PFSK-1 (cell line): Measurements from ENCODE around the gene TMEM232. TPM values are rescaled to one million over a fixed set of nuclear protein-coding genes. Genes with fewer than 3 reads are reported as not detected.

Experiments used
- FOXP2 ChIP-seq: optimal IDR thresholded peaks from 2 replicates; pipeline ENCODE3; 2011; ENCODE audit warnings: borderline replicate concordance, control low read depth, inconsistent platforms; ENCODE audit not compliant: insufficient read depth; ENCODE audit errors: extremely low read length, extremely low read depth
- POLR2AphosphoS5 ChIP-seq: IDR thresholded peaks from 2 replicates; pipeline ENCODE4 v1.6.1; 2012; ENCODE audit warnings: low read depth, mild to moderate bottlenecking, control low read depth, low read length, moderate library complexity
- REST ChIP-seq, 2 experiments: IDR thresholded peaks; 2 replicates each; pipeline versions ENCODE4 v1.6.1 to v1.8.0; 2011 to 2012; ENCODE audit warnings: low read depth in 2 of 2, low read length in 2 of 2, control low read depth in 1 of 2, inconsistent platforms in 1 of 2, mild to moderate bottlenecking in 1 of 2, moderate library complexity in 1 of 2; ENCODE audit not compliant: insufficient read depth in 1 of 2
- SIN3A ChIP-seq: IDR thresholded peaks from 2 replicates; pipeline ENCODE4 v1.6.1; 2012; ENCODE audit warnings: mild to moderate bottlenecking, low read length, moderate library complexity, borderline replicate concordance; ENCODE audit not compliant: insufficient read depth
- TAF1 ChIP-seq: IDR thresholded peaks from 2 replicates; pipeline ENCODE4 v1.6.1; 2012; ENCODE audit warnings: low read length, control low read depth, borderline replicate concordance; ENCODE audit not compliant: insufficient read depth
- polyA plus RNA-seq: library from polyadenylated mRNA; unstranded; fragments of >200 nt; gene quantifications from one replicate; pipeline ENCODE4 v1.2.1, GENCODE V29; 2012; ENCODE audit warnings: low read depth, missing spikeins; ENCODE audit not compliant: insufficient read length

The TMEM232 gene
- not detected for polyA plus RNA-seq

GRCh38 chr5:110726249-110727024 lies at the start of gene TMEM232:
TSS of gene TMEM232 (minus strand) at chr5:110726671. CDS start at chr5:110667352, 59,319 bp downstream.
- TF ChIP-seq TAF1 (no peak), SIN3A (no peak)

GRCh38 chr5:110770286-110770685 lies 43.8 kb upstream of the TMEM232 start:
- TF ChIP-seq SIN3A (no peak), REST (IDR thresholded peaks at IDR 0.05; ENCODE audit: insufficient read depth in 1 of 2, low read depth in 2 of 2, low read length in 2 of 2) (no peak), TAF1 (no peak), POLR2AphosphoS5 (no peak), FOXP2 (no peak)

GRCh38 chr5:110769000-110769681 lies 42.7 kb upstream of the TMEM232 start:
- TF ChIP-seq POLR2AphosphoS5 (no peak), REST (IDR thresholded peaks at IDR 0.05; ENCODE audit: insufficient read depth in 1 of 2, low read depth in 2 of 2, low read length in 2 of 2) (no peak), FOXP2 (no peak), SIN3A (no peak), TAF1 (no peak)

GRCh38 chr5:110768138-110768860 lies 41.8 kb upstream of the TMEM232 start:
- TF ChIP-seq POLR2AphosphoS5 (no peak), REST (IDR thresholded peaks at IDR 0.05; ENCODE audit: insufficient read depth in 1 of 2, low read depth in 2 of 2, low read length in 2 of 2) (no peak)

- TF ChIP-seq POLR2AphosphoS5 (no peak), REST (IDR thresholded peaks at IDR 0.05; ENCODE audit: insufficient read depth in 1 of 2, low read depth in 2 of 2, low read length in 2 of 2) (no peak), FOXP2 (no peak), TAF1 (no peak), SIN3A (no peak)
These were observed 33.7 kb upstream of the TMEM232 start for GRCh38 chr5:110760158-110760557.
